Colonic mucosa (tissue), 4 donors: ENCODE measurements around the gene PHF23. TPM values are rescaled to one million over a fixed set of nuclear protein-coding genes. Genes with fewer than 3 reads are reported as not detected.

Experiments used
- DNase-seq: peaks from one replicate; pipeline ENCODE4 v3.0.0-alpha.2; 2020
- H3K27ac ChIP-seq: fragments of 200-600 bp; one replicate; pipeline ENCODE4 v1.8.0; 2021
- H3K27me3 ChIP-seq: fragments of 200-600 bp; one replicate; pipeline ENCODE4 v1.8.0; 2021
- H3K36me3 ChIP-seq: fragments of 200-600 bp; one replicate; pipeline ENCODE4 v1.8.0; 2021
- H3K4me1 ChIP-seq: fragments of 200-600 bp; one replicate; pipeline ENCODE4 v1.8.0; 2021; ENCODE audit warnings: mild to moderate bottlenecking
- H3K4me3 ChIP-seq: fragments of 200-600 bp; one replicate; pipeline ENCODE4 v1.8.0; 2021
- H3K9ac ChIP-seq, 2 donors: one replicate each; pipeline ENCODE4 v1.7.0; 2013; ENCODE audit warnings: control low read depth in 2 of 2, low read depth in 2 of 2, low read length in 2 of 2
- H3K9me3 ChIP-seq: fragments of 200-600 bp; one replicate; pipeline ENCODE4 v1.8.0; 2021
- intact Hi-C: fragments of 100-400 bp; cut with DNase I; formaldehyde crosslinking; loops from one replicate; pipeline ENCODE4 v1.14.1; 2022
- total RNA-seq, 2 donors: library from RNA; stranded (reverse); fragmentation: NEBNext Ultra II Directional in 1 of 2; extraction: Animal tissue kit (Norgen Biotek cat#: 25700) in 1 of 2; gene quantifications; one replicate each; pipeline ENCODE4 v1.2.1, GENCODE V29; 2021
- TF ChIP-seq, protein P1 (sequence below): fragments of 200-600 bp; IDR thresholded peaks from one replicate; pipeline ENCODE4 v1.8.0; 2022; ENCODE audit warnings: antibody characterized with exemption, mild to moderate bottlenecking
- donor health status: healthy.
- donor health status: DM: no; HTN: no; CAD: no.
- donor health status: DM: no; HTN: no; CAD: no.

Gene PHF23
- total RNA-seq, 2 donors from 2014 or later = 29.8 to 38.6 TPM

DNA sequence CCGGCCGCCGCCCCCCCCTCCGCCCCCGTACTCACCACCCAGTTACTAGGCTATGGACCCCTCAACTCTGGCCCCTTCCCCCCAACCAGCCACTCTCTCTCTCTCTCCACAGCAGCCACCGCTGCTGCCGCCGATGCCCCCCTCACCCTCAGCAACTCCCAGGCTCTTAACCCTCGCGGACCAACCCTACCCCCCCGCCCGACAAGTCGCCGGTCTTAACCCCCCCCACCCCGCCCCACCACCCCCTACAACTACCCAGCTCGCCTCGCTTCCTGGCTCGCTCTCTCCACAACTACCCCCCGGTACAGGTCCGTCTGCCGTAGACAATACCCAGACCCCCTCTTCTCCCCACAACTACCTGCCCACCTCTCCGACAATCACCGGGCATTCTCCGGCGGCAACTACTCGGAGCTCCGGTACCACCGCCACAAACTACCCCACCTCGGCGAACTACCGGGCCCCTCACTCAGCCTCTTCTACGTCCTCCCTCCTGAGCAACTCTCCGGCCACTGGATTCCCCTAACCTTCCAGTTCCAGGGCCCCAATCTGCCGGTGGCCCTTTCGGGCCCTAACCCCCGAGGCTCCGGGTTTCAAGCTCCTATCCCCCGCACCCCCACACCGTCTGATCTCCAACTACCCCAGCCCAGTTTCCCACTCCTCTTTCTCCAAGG, 702 bp downstream of the PHF23 start:
- Histone ChIP-seq H3K4me3 (peak overlapping the region; percentile 95), H3K9ac (peak overlapping the region; percentile 94 to 99), H3K9me3 (no peaks in the 10 kb centered on the region), H3K27me3 (no peaks in the 10 kb centered on the region), H3K27ac (peak overlapping the region; percentile 99), H3K4me1 (peaks cover 28% of the 10 kb centered on the region), H3K36me3 (peaks cover 5% of the 10 kb centered on the region)
- DNase-seq = no peak
- intact Hi-C loops = no loop called here
- TF ChIP-seq, protein P1, sequence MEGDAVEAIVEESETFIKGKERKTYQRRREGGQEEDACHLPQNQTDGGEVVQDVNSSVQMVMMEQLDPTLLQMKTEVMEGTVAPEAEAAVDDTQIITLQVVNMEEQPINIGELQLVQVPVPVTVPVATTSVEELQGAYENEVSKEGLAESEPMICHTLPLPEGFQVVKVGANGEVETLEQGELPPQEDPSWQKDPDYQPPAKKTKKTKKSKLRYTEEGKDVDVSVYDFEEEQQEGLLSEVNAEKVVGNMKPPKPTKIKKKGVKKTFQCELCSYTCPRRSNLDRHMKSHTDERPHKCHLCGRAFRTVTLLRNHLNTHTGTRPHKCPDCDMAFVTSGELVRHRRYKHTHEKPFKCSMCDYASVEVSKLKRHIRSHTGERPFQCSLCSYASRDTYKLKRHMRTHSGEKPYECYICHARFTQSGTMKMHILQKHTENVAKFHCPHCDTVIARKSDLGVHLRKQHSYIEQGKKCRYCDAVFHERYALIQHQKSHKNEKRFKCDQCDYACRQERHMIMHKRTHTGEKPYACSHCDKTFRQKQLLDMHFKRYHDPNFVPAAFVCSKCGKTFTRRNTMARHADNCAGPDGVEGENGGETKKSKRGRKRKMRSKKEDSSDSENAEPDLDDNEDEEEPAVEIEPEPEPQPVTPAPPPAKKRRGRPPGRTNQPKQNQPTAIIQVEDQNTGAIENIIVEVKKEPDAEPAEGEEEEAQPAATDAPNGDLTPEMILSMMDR = no peak

DNA sequence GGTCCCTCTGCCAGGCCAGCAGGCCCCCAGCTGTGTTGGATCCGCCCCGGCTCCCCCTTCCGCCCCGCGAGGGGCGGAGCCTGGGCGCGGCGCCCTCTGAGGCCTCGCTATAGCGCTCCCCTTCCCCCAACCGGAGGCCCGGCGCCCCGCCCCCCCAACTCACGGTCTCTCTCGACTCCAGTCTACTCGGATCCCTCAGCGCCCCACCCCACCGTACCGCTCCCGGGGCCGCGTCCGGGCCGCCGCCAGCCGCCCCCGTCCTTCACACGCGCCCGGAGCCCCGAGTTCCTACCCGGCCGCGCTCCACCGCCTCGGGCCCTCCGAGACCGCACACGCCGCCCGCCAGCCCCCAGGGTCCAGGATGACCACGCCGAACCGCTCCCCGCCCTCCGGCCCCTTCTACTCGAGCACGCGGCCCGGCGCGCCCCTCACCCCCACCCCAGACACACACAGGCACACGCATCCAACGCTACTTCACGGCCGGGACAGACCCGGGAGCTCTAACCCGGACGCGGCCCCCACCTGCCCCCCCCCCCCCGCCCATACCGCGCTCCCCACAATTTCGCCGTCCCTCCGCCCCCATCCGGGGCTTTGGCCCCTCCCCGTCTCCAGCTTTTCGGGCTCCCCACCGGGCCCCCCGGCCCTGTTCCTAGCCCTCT, 1.4 kb downstream of the PHF23 start:
- TF ChIP-seq, protein P1 = no peak
- intact Hi-C loops = no loop called here
- H3K9ac ChIP-seq = peak overlapping the region; percentile 80 to 82
- no peaks in the 10 kb centered on the region for H3K9me3 ChIP-seq
- peaks cover 5% of the 10 kb centered on the region for H3K36me3 ChIP-seq
- peak; percentile 95 for DNase-seq
- no peaks in the 10 kb centered on the region for H3K27me3 ChIP-seq
- peaks cover 28% of the 10 kb centered on the region for H3K4me1 ChIP-seq
- peak overlapping the region; percentile 95 for H3K4me3 ChIP-seq
- H3K27ac ChIP-seq = peak overlapping the region; percentile 99

DNA sequence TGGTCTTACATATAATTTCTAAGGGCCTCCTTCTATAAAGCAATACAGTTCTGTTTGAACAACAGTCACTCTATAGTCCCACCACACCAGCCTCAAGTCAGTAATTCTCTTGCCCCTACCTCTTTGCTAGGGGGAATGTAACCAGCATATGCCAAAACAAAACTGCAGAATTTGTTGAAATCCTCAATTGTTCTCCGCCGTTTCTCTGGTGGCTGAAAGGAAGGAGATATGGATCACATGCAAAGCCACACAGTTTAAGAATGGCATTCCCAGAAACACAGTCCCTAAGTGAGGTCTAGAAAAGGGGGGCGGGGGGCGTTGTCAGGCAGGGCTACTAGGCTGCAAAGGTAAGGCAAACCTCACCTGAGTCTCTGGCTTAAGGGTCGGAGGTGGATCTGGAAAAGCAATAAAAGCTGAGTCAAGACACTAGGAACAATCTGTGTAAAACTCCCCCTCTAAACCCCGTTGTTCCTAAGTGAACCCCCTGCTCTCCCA, 1.9 kb downstream of the PHF23 start:
- peaks cover 28% of the 10 kb centered on the region for H3K4me1 ChIP-seq
- H3K27me3 ChIP-seq = no peaks in the 10 kb centered on the region
- DNase-seq = no peak
- no peaks in the 10 kb centered on the region for H3K9me3 ChIP-seq
- intact Hi-C loops = no loop called here
- peak overlapping the region in 1 of 2 donors; percentile 82 for H3K9ac ChIP-seq
- peak overlapping the region; percentile 95 for H3K4me3 ChIP-seq
- H3K27ac ChIP-seq = peak overlapping the region; percentile 99
- H3K36me3 ChIP-seq = peaks cover 5% of the 10 kb centered on the region
- TF ChIP-seq, protein P1 = no peak

DNA sequence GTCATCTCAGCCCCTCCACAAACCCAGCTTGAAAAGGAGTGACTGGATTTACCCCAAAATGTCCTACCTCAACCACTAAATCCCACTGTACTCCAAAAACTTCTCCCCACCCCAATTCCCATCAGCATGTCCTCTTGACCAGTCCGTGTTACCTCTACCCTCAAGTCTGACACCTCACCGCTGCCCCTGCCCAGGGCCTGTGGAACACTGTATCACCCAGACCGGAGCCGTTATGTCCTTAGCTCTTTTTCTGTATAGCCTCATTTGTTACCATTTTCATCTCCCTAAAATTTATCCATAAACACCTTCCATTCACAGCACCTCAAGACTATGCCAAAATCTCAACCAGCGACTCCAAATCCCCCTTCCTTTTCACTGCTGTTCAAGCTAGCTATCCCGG, 2.4 kb downstream of the PHF23 start:
- DNase-seq = no peak
- Histone ChIP-seq H3K36me3 (peaks cover 5% of the 10 kb centered on the region), H3K27ac (peak overlapping the region; percentile 99), H3K27me3 (no peaks in the 10 kb centered on the region), H3K4me1 (peaks cover 28% of the 10 kb centered on the region), H3K9me3 (no peaks in the 10 kb centered on the region), H3K9ac (peak overlapping the region in 1 of 2 donors; percentile 82), H3K4me3 (no peak overlapping the region)
- intact Hi-C loops = no loop called here
- TF ChIP-seq, protein P1 = no peak

DNA sequence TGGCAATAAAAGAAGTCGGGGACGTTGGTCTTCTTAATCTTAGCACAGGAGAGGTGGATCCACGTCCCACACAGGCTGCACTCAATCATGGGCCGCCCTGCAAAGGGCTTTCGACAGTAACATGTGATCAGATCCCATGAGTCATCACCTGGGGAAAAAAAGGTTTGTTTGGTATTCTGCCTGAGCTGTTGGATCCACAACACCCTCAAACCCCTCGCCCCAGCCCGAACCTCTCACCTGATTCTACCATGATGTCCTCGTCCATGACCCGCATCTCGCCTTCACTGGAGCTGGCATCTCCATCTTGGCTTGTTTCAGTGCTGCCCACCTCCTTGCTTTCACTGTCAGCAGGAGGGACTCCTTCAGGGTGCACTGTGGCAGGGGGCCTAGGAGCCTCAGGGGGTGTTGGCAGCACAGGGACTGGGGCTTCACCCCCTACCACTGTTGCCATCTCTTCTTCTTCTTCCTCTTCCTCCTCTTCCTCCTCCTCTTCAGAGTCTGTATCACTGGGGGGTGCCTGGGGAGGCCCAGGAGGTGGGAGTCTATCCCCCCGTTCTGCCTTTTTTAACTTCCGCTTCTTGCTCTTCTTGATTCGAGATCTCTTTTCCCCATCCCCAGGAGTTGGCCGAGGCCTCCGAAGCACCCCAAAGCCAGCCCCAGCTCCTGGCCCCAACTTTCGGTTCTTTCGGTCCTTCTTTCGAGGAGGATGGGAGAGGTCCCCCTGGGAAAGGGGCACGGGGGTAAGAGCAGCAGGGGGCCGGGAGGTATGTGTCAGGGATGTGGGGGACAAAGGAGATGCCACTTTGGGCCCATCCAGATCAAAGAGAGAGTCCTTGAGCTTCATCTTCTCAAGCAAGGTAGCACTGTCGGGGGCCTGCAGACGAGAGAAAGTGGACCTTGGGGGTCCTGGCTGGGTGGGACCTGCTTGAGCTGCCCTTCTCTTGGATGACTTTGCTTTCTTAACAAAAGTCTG, 3.3 kb downstream of the PHF23 start:
- no peaks in the 10 kb centered on the region for H3K9me3 ChIP-seq
- peak overlapping the region; percentile 91 for H3K27ac ChIP-seq
- no peak for DNase-seq
- intact Hi-C loops = no loop called here
- no peak overlapping the region for H3K4me3 ChIP-seq
- H3K36me3 ChIP-seq = peaks cover 5% of the 10 kb centered on the region
- peaks cover 26% of the 10 kb centered on the region for H3K4me1 ChIP-seq
- peak overlapping the region in 1 of 2 donors; percentile 16 for H3K9ac ChIP-seq
- TF ChIP-seq, protein P1 = no peak
- no peaks in the 10 kb centered on the region for H3K27me3 ChIP-seq
